HEK293 (cell line): ENCODE measurements around the gene RASAL2.

Experiments
- CTCF ChIA-PET: fragments of 350-600 bp; formaldehyde crosslinking; extraction: SDS; loops from one replicate; lab custom pipeline; 2021; ENCODE audit warnings: antibody characterized with exemption; lab: Yijun Ruan, JAX
- POLR2A ChIA-PET: fragments of 300-600 bp; formaldehyde crosslinking; extraction: SDS; loops from one replicate; lab custom pipeline; 2020; ENCODE audit warnings: antibody characterized with exemption, inconsistent platforms; lab: Yijun Ruan, JAX
- H3K27ac ChIP-seq: fragments of 200-500 bp; sonication (Bioruptor generic); 2 replicates; pipeline ENCODE4 v1.5.1; 2014; ENCODE audit warnings: low read depth, low read length, control low read depth, inconsistent platforms; ENCODE audit errors: extremely low read depth
- H3K36me3 ChIP-seq, 2 experiments: fragments of 200-500 bp in 1 of 2; sonication (Bioruptor generic) in 1 of 2; 1 replicate in 1 of 2; 2 replicates in 1 of 2; pipeline ENCODE4 v1.5.1; 2014 to 2017; ENCODE audit warnings: inconsistent platforms in 2 of 2, low read length in 2 of 2; ENCODE audit not compliant: control insufficient read depth in 2 of 2, insufficient read depth in 1 of 2
- H3K4me1 ChIP-seq: fragments of 200-500 bp; sonication (Bioruptor generic); 2 replicates; pipeline ENCODE4 v1.5.1; 2014; ENCODE audit warnings: mild to moderate bottlenecking, low read length, inconsistent platforms; ENCODE audit not compliant: control insufficient read depth, insufficient read depth
- H3K4me3 ChIP-seq: 2 replicates; pipeline ENCODE4 v1.5.1; 2011; ENCODE audit warnings: low read depth, mild to moderate bottlenecking, control low read depth, low read length, moderate library complexity
- H3K9me3 ChIP-seq: fragments of 200-500 bp; sonication (Bioruptor generic); 2 replicates; pipeline ENCODE4 v1.5.1; 2014; ENCODE audit warnings: low read depth, low read length, inconsistent platforms; ENCODE audit not compliant: control insufficient read depth, insufficient read depth
- CTCF ChIP-seq: fragments of 450-650 bp; formaldehyde crosslinking; IDR thresholded peaks from 2 replicates; pipeline ENCODE4 v1.5.1; 2016; ENCODE audit warnings: missing biosample characterization, missing genetic modification characterization
- GLIS1 ChIP-seq: fragments of 450-650 bp; formaldehyde crosslinking; IDR thresholded peaks from 2 replicates; pipeline ENCODE4 v1.5.1; 2016; ENCODE audit warnings: missing biosample characterization, missing genetic modification characterization
- OSR2 ChIP-seq: fragments of 450-650 bp; formaldehyde crosslinking; IDR thresholded peaks from 2 replicates; pipeline ENCODE4 v1.5.1; 2016; ENCODE audit warnings: missing biosample characterization, missing genetic modification characterization
- PRDM6 ChIP-seq: fragments of 450-650 bp; formaldehyde crosslinking; IDR thresholded peaks from 2 replicates; pipeline ENCODE4 v1.5.1; 2017; ENCODE audit warnings: missing biosample characterization, missing genetic modification characterization
- SP7 ChIP-seq: fragments of 450-650 bp; formaldehyde crosslinking; IDR thresholded peaks from 2 replicates; pipeline ENCODE4 v1.5.1; 2016; ENCODE audit warnings: missing biosample characterization, missing genetic modification characterization
- YY2 ChIP-seq: fragments of 450-650 bp; formaldehyde crosslinking; IDR thresholded peaks from 2 replicates; pipeline ENCODE4 v1.5.1; 2016; ENCODE audit warnings: missing biosample characterization, missing genetic modification characterization
- ZBTB11 ChIP-seq: fragments of 450-650 bp; formaldehyde crosslinking; conservative IDR thresholded peaks from 2 replicates; pipeline ENCODE4 v1.5.1; 2016; ENCODE audit warnings: low read depth, missing biosample characterization, missing genetic modification characterization
- ZBTB20 ChIP-seq: fragments of 450-650 bp; formaldehyde crosslinking; IDR thresholded peaks from 2 replicates; pipeline ENCODE4 v1.5.1; 2016; ENCODE audit warnings: missing biosample characterization, missing genetic modification characterization
- ZNF155 ChIP-seq: fragments of 450-650 bp; formaldehyde crosslinking; IDR thresholded peaks from 2 replicates; pipeline ENCODE4 v1.5.1; 2016; ENCODE audit warnings: missing biosample characterization, missing genetic modification characterization
- ZNF341 ChIP-seq: fragments of 450-650 bp; formaldehyde crosslinking; IDR thresholded peaks from 2 replicates; pipeline ENCODE4; 2016; ENCODE audit warnings: low read depth, missing biosample characterization, missing genetic modification characterization
- ZNF423 ChIP-seq: fragments of 450-650 bp; formaldehyde crosslinking; IDR thresholded peaks from 2 replicates; pipeline ENCODE4 v1.5.1; 2016; ENCODE audit warnings: missing biosample characterization, missing genetic modification characterization
- ZNF449 ChIP-seq: fragments of 450-650 bp; formaldehyde crosslinking; IDR thresholded peaks from 2 replicates; pipeline ENCODE4 v1.5.1; 2017; ENCODE audit warnings: missing biosample characterization, mild to moderate bottlenecking, missing genetic modification characterization, moderate library complexity
- ZNF639 ChIP-seq: fragments of 450-650 bp; formaldehyde crosslinking; IDR thresholded peaks from 2 replicates; pipeline ENCODE4 v1.5.1; 2016; ENCODE audit warnings: missing biosample characterization, missing genetic modification characterization
- ZNF692 ChIP-seq: fragments of 450-650 bp; formaldehyde crosslinking; IDR thresholded peaks from 2 replicates; pipeline ENCODE4 v1.5.1; 2016; ENCODE audit warnings: missing biosample characterization, missing genetic modification characterization
- ZNF777 ChIP-seq: fragments of 450-650 bp; formaldehyde crosslinking; IDR thresholded peaks from 2 replicates; pipeline ENCODE4 v1.5.1; 2017; ENCODE audit warnings: missing biosample characterization, missing genetic modification characterization, borderline replicate concordance

RASAL2 gene

GRCh38 chr1:178371933-178372388 is 278.1 kb downstream of the RASAL2 start:
- no peak overlapping the region for H3K4me3 ChIP-seq
- ChIA-PET CTCF (interaction anchor here (0.6 to 1.0 kb wide), 4 partner anchors 11 to 1218 kb away, joined by 3 read pairs; no protein-coding TSS in a partner anchor), POLR2A (no interaction called here)
- no peaks in the 10 kb centered on the region for H3K36me3 ChIP-seq
- peaks cover 11% of the 10 kb centered on the region for H3K4me1 ChIP-seq
- H3K9me3 ChIP-seq = no peaks in the 10 kb centered on the region
- TF ChIP-seq ZNF155 (tag by site-specific recombination) = no peak
- no peak for TF ChIP-seq SP7 (tag by site-specific recombination)
- TF ChIP-seq ZBTB11 (tag by site-specific recombination) = peak; percentile 54; the same call in 1 of the 2 replicates
- TF ChIP-seq CTCF (tag by site-specific recombination) = no peak
- no peak for TF ChIP-seq ZNF692 (tag by site-specific recombination)
- peak; percentile 85 for TF ChIP-seq ZBTB20 (tag by site-specific recombination)
- TF ChIP-seq ZNF777 = no peak
- peak; percentile 85 for TF ChIP-seq ZNF449
- TF ChIP-seq OSR2 (tag by site-specific recombination) = no peak
- TF ChIP-seq ZNF423 (tag by site-specific recombination) = no peak
- TF ChIP-seq YY2 (tag by site-specific recombination) = no peak
- TF ChIP-seq ZNF639 = no peak
- peak; percentile 87 for TF ChIP-seq ZNF341 (tag by site-specific recombination)
- H3K27ac ChIP-seq = no peak overlapping the region

GRCh38 chr1:178374016-178374415 is 280.1 kb downstream of the RASAL2 start:
- Histone ChIP-seq H3K9me3 (no peaks in the 10 kb centered on the region), H3K27ac (no peak overlapping the region), H3K4me3 (no peak overlapping the region), H3K4me1 (peaks cover 11% of the 10 kb centered on the region; the same call in 1 of the 2 replicates), H3K36me3 (no peaks in the 10 kb centered on the region)
- TF ChIP-seq PRDM6 (tag by site-specific recombination) = 0 out of 2 replicates have a peak, but pooled peaks have one; percentile 11
- no peak for TF ChIP-seq GLIS1 (tag by site-specific recombination)
- ChIA-PET POLR2A (no interaction called here), CTCF (interaction anchor here (0.6 to 1.0 kb wide), 3 partner anchors 10 to 945 kb away, joined by 3 to 4 read pairs (median 3); no protein-coding TSS in a partner anchor)
